ENCODE results near the gene MRTFB.
"Not testable (repeated sequence)": the region's sequence is repeated elsewhere in the genome, so short reads cannot be mapped to it uniquely, and the experiment has no call there.

The MRTFB gene

GRCh38 chr16:14172200-14172809 lies 101.2 kb downstream of the MRTFB start:
- TF ChIP-seq CTCF (conservative IDR thresholded peaks at IDR 0.05; ENCODE audit: low read length) = no peak
- peak; percentile 81 for DNase-seq (ENCODE audit: low read depth)
- H3K4me3 ChIP-seq (ENCODE audit: low read length) = no peak overlapping the region

- TF ChIP-seq CTCF (conservative IDR thresholded peaks at IDR 0.05; ENCODE audit: low read length) = no peak
- H3K4me3 ChIP-seq (ENCODE audit: low read length) = no peak overlapping the region
- DNase-seq (ENCODE audit: low read depth) = peak; percentile 61
These were observed 104.0 kb downstream of the MRTFB start for GRCh38 chr16:14175086-14175485.

- no peak for TF ChIP-seq CTCF (conservative IDR thresholded peaks at IDR 0.05; ENCODE audit: low read length)
- no peak for DNase-seq (ENCODE audit: low read depth)
- no peak overlapping the region for H3K4me3 ChIP-seq (ENCODE audit: low read length)
These were observed 106.6 kb downstream of the MRTFB start for GRCh38 chr16:14177704-14178103.

- TF ChIP-seq CTCF (conservative IDR thresholded peaks at IDR 0.05; ENCODE audit: low read length) = no peak
- H3K4me3 ChIP-seq (ENCODE audit: low read length) = no peak overlapping the region
- DNase-seq (ENCODE audit: low read depth) = no peak
These were observed 108.0 kb downstream of the MRTFB start for GRCh38 chr16:14179116-14179515.

- DNase-seq (ENCODE audit: low read depth) = no peak
- no peak overlapping the region for H3K4me3 ChIP-seq (ENCODE audit: low read length)
- no peak for TF ChIP-seq CTCF (conservative IDR thresholded peaks at IDR 0.05; ENCODE audit: low read length)
These were observed 109.4 kb downstream of the MRTFB start for GRCh38 chr16:14180481-14180944.

- TF ChIP-seq CTCF (conservative IDR thresholded peaks at IDR 0.05; ENCODE audit: low read length) = no peak
- peak; percentile 85 for DNase-seq (ENCODE audit: low read depth)
- no peak overlapping the region for H3K4me3 ChIP-seq (ENCODE audit: low read length)
These were observed 110.4 kb downstream of the MRTFB start for GRCh38 chr16:14181371-14182050.

GRCh38 chr16:14182999-14183398 lies 111.9 kb downstream of the MRTFB start:
- TF ChIP-seq CTCF (conservative IDR thresholded peaks at IDR 0.05; ENCODE audit: low read length) = no peak
- H3K4me3 ChIP-seq (ENCODE audit: low read length) = no peak overlapping the region
- no peak for DNase-seq (ENCODE audit: low read depth)

GRCh38 chr16:14183962-14184361 lies 112.8 kb downstream of the MRTFB start:
- DNase-seq (ENCODE audit: low read depth); H3K4me3 ChIP-seq (ENCODE audit: low read length): not testable (repeated sequence)
